Measurements from ENCODE around the gene HERPUD1.
A peak's percentile ranks its signal among the peaks of the same experiment; 100 is the strongest.

Gene HERPUD1

DNA sequence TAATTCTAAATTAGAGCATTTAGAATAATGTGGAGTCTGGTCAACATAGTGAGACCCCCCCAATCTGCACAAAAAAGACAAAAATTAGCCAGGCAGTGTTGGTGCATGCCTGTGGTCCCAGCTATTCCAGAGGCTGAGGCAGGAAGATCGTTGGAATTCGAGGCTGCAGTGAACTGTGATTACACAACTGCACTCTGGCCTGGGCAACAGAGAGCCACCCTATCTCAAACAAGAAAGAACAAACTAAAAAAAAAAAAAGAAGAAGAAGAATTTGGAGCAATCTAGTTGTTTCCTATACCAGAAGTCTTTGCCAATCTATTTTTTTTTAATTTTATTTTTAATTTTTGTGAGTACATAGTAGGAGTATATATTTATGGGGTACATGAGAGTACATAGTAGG is 35.8 kb downstream of the HERPUD1 start:
- ATAC-seq, result no peak
- TF ChIP-seq, protein P1, sequence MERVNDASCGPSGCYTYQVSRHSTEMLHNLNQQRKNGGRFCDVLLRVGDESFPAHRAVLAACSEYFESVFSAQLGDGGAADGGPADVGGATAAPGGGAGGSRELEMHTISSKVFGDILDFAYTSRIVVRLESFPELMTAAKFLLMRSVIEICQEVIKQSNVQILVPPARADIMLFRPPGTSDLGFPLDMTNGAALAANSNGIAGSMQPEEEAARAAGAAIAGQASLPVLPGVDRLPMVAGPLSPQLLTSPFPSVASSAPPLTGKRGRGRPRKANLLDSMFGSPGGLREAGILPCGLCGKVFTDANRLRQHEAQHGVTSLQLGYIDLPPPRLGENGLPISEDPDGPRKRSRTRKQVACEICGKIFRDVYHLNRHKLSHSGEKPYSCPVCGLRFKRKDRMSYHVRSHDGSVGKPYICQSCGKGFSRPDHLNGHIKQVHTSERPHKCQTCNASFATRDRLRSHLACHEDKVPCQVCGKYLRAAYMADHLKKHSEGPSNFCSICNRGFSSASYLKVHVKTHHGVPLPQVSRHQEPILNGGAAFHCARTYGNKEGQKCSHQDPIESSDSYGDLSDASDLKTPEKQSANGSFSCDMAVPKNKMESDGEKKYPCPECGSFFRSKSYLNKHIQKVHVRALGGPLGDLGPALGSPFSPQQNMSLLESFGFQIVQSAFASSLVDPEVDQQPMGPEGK (CRISPR knock-in tag; IDR thresholded peaks at IDR 0.05; ENCODE audit: borderline replicate concordance), result no peak
- TF ChIP-seq ZNF70 (CRISPR knock-in tag; IDR thresholded peaks at IDR 0.05) (no peak), TCF4 (CRISPR knock-in tag; IDR thresholded peaks at IDR 0.05; ENCODE audit: borderline replicate concordance) (no peak), OSR1 (CRISPR knock-in tag; IDR thresholded peaks at IDR 0.05) (no peak), ARNTL (CRISPR knock-in tag; IDR thresholded peaks at IDR 0.05; ENCODE audit: borderline replicate concordance, low read depth) (no peak), ISL1 (CRISPR knock-in tag; IDR thresholded peaks at IDR 0.05) (no peak), ESRRG (CRISPR knock-in tag; IDR thresholded peaks at IDR 0.05) (no peak), ZFP30 (CRISPR knock-in tag; IDR thresholded peaks at IDR 0.05) (no peak), GLIS3 (CRISPR knock-in tag; IDR thresholded peaks at IDR 0.05) (no peak), ZNF8 (CRISPR knock-in tag; IDR thresholded peaks at IDR 0.05) (no peak), ZC3H10 (CRISPR knock-in tag; IDR thresholded peaks at IDR 0.05) (no peak), PPARA (CRISPR knock-in tag; IDR thresholded peaks at IDR 0.05; ENCODE audit: borderline replicate concordance) (no peak)
- TF ChIP-seq, protein P2, sequence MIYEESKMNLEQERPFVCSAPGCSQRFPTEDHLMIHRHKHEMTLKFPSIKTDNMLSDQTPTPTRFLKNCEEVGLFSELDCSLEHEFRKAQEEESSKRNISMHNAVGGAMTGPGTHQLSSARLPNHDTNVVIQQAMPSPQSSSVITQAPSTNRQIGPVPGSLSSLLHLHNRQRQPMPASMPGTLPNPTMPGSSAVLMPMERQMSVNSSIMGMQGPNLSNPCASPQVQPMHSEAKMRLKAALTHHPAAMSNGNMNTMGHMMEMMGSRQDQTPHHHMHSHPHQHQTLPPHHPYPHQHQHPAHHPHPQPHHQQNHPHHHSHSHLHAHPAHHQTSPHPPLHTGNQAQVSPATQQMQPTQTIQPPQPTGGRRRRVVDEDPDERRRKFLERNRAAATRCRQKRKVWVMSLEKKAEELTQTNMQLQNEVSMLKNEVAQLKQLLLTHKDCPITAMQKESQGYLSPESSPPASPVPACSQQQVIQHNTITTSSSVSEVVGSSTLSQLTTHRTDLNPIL (CRISPR knock-in tag; IDR thresholded peaks at IDR 0.05; ENCODE audit: low read depth), result no peak
- TF ChIP-seq, protein P3, sequence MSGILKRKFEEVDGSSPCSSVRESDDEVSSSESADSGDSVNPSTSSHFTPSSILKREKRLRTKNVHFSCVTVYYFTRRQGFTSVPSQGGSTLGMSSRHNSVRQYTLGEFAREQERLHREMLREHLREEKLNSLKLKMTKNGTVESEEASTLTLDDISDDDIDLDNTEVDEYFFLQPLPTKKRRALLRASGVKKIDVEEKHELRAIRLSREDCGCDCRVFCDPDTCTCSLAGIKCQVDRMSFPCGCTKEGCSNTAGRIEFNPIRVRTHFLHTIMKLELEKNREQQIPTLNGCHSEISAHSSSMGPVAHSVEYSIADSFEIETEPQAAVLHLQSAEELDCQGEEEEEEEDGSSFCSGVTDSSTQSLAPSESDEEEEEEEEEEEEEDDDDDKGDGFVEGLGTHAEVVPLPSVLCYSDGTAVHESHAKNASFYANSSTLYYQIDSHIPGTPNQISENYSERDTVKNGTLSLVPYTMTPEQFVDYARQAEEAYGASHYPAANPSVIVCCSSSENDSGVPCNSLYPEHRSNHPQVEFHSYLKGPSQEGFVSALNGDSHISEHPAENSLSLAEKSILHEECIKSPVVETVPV (CRISPR knock-in tag; IDR thresholded peaks at IDR 0.05), result no peak

DNA sequence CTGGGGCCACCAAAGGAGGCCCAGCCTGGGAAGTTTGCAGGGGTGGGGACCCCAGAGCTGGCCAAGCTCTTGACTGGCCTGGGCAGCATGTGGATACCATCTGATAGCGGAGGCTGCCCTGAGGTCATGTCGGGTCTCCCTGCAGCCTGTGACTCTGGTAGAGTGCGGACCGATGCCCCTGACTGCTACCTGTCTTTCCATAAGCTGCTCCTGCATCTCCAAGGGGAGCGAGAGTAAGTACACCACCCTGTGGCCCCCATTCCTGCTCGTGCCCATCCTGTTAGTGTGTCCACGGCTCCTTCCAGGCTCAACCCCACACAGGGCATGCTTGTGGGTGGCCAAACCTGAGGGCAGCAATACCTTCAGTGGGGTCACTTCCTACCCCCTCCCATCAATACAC is 37.8 kb downstream of the HERPUD1 start:
- TF ChIP-seq BACH2 (CRISPR knock-in tag; IDR thresholded peaks at IDR 0.05; ENCODE audit: borderline replicate concordance), result no peak
- no peak for ATAC-seq

DNA sequence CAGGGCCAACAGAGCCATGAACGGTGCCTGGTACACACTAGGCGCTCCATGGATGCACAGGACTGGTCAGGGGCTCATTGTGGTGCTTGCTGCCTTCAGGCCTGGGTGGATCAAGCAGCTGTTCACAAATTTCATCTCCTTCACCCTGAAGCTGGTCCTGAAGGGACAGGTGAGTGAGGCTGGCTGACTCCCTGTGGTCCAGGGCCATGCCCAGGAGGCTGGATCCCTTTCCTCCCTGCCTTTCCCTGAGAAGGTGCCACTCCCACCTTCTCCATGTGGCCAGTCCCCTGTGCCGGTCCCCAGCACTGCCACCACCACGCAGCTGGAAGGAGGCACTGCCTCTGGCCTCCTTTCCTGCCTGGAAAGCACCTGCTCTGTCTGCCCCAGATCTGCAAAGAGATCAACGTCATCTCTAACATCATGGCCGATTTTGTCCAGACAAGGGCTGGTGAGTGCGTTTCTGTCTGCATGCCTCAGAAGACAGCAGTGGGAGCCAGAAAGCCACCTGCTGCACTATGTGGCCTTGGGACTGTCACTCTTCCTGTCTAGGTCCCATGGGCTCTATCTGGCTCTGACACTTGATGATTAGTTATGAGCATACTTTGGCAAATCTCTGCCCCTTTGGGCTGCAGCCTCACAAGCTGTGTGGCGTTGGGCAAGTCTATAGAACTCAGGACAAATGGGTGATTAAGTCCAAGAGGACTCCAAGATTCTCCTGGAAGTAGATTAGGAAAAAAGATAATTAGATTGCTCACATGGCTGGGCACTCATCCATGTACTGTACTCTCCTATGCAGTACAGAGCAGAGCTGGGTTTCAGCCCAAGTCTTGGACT is 39.2 kb downstream of the HERPUD1 start:
- ATAC-seq, result peak; percentile 73
- no peak for TF ChIP-seq ZFP3 (CRISPR knock-in tag; IDR thresholded peaks at IDR 0.05)
- no peak for TF ChIP-seq ZFP30 (CRISPR knock-in tag; IDR thresholded peaks at IDR 0.05)
- TF ChIP-seq ZC3H10 (CRISPR knock-in tag; IDR thresholded peaks at IDR 0.05), result no peak
- no peak for TF ChIP-seq CSDC2 (CRISPR knock-in tag; IDR thresholded peaks at IDR 0.05)
- TF ChIP-seq TCF4 (CRISPR knock-in tag; IDR thresholded peaks at IDR 0.05; ENCODE audit: borderline replicate concordance), result no peak
- TF ChIP-seq, protein P4, sequence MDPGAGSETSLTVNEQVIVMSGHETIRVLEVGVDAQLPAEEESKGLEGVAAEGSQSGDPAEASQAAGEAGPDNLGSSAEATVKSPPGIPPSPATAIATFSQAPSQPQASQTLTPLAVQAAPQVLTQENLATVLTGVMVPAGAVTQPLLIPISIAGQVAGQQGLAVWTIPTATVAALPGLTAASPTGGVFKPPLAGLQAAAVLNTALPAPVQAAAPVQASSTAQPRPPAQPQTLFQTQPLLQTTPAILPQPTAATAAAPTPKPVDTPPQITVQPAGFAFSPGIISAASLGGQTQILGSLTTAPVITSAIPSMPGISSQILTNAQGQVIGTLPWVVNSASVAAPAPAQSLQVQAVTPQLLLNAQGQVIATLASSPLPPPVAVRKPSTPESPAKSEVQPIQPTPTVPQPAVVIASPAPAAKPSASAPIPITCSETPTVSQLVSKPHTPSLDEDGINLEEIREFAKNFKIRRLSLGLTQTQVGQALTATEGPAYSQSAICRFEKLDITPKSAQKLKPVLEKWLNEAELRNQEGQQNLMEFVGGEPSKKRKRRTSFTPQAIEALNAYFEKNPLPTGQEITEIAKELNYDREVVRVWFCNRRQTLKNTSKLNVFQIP (CRISPR knock-in tag; IDR thresholded peaks at IDR 0.05; ENCODE audit: borderline replicate concordance, low read depth), result no peak
- TF ChIP-seq ZNF8 (CRISPR knock-in tag; IDR thresholded peaks at IDR 0.05), result no peak
- TF ChIP-seq ZNF70 (CRISPR knock-in tag; IDR thresholded peaks at IDR 0.05), result no peak
- no peak for TF ChIP-seq GLIS3 (CRISPR knock-in tag; IDR thresholded peaks at IDR 0.05)
- TF ChIP-seq, protein P2 (CRISPR knock-in tag; IDR thresholded peaks at IDR 0.05; ENCODE audit: low read depth), result no peak
- TF ChIP-seq, protein P5, sequence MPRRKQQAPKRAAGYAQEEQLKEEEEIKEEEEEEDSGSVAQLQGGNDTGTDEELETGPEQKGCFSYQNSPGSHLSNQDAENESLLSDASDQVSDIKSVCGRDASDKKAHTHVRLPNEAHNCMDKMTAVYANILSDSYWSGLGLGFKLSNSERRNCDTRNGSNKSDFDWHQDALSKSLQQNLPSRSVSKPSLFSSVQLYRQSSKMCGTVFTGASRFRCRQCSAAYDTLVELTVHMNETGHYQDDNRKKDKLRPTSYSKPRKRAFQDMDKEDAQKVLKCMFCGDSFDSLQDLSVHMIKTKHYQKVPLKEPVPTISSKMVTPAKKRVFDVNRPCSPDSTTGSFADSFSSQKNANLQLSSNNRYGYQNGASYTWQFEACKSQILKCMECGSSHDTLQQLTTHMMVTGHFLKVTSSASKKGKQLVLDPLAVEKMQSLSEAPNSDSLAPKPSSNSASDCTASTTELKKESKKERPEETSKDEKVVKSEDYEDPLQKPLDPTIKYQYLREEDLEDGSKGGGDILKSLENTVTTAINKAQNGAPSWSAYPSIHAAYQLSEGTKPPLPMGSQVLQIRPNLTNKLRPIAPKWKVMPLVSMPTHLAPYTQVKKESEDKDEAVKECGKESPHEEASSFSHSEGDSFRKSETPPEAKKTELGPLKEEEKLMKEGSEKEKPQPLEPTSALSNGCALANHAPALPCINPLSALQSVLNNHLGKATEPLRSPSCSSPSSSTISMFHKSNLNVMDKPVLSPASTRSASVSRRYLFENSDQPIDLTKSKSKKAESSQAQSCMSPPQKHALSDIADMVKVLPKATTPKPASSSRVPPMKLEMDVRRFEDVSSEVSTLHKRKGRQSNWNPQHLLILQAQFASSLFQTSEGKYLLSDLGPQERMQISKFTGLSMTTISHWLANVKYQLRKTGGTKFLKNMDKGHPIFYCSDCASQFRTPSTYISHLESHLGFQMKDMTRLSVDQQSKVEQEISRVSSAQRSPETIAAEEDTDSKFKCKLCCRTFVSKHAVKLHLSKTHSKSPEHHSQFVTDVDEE (CRISPR knock-in tag; IDR thresholded peaks at IDR 0.05), result no peak
- no peak for TF ChIP-seq BACH2 (CRISPR knock-in tag; IDR thresholded peaks at IDR 0.05; ENCODE audit: borderline replicate concordance)
- no peak for TF ChIP-seq RARB (CRISPR knock-in tag; IDR thresholded peaks at IDR 0.05)
- no peak for TF ChIP-seq SNAI2 (CRISPR knock-in tag; IDR thresholded peaks at IDR 0.05)
- no peak for TF ChIP-seq TOX (CRISPR knock-in tag; IDR thresholded peaks at IDR 0.05; ENCODE audit: borderline replicate concordance)

All from SK-N-SH treated with all-trans-retinoic acid at 6 μM for 48 hours (cell line).